Epithelial cell of umbilical artery (primary cell): Measurements from ENCODE around the gene PTCD3. TPM values are rescaled to one million over a fixed set of nuclear protein-coding genes. Genes with fewer than 3 reads are reported as not detected.

Experiments
- total RNA-seq: library from RNA; depleted of rRNA; stranded (reverse); fragments of >200 nt; gene quantifications from 2 replicates; pipeline ENCODE4 v1.2.3, GENCODE V29; 2014

The PTCD3 gene
- 52.9 and 145 TPM in 2 replicates for total RNA-seq

DNA sequence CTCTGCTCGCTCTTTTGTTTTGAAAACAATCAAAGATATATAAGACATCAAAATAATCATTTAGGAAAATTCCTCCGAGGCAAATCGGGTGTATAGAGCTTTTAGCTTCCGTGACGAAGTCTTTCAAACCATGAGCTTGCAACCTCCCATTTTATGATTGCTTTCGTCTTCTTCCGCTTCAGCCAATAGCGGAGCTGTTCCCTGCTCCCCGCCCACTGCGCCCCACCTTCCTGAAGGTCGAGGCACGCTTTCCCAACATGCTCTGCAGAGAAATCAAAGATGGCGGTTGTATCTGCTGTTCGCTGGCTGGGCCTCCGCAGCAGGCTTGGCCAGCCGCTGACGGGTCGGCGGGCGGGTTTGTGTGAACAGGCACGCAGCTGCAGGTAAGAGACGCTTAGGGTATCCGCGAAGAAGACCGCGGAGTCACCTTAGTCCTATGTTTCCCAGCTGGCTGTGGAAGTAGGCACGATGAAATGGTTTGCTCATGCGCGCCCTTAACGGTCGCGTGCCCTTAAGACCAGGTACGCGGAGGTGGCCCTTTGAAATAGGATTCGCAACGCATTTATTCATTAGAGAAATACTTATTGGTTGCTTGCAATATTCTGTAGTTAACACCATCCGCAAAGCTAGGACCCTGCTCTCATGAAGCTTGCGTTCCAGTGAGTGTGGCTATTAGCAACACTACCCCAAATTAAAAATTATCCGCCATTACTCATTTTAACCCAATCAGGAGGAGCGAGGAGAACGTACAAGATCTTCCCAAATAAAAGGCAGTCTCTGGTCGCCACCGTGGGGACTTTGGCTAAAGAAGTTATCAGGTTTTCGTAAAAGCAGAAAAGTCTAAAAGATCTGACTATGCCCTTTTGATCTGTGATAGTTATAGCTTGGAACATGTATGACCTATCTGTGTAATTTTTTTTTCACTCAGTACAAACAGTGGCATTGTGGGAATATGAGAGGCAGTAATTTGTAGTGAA, at the start of gene PTCD3:
Gene PTCD3, plus strand, starts transcription at position 267 of the 977 bp plus-strand sequence. Its CDS starts 13 bp downstream, at position 280.

DNA sequence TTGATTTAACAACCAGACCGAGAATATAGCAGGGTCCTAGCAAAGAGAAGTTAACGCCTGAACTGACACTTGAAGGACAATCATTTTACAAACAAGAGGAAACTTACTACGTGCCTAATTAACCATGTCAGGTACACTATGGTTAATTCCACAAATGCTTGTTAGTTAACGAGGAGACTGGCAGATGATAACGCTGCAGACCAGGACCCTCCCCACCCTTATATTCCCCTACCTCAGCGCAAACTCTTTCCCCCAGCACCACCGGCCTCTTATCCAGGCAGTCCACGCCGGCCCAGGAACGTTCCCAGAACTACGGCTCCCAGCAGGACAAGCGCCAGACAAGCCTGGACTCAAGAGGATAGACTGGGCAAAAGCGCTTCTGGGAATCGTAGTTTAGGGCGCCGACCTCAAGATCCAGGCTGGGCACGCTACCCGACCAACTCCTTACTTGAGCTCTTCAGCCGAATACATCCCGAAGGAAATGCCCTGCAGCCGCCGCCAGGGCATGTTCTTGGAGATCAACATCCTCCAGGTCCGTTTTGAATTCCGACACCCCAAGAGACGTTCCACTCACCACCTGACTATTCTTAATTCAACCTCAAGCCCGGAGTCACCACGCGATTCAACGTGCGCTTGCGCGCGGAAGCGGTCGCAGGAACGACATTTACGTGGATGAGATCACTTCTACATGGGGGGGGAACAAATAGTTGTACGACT, 625 bp upstream of the PTCD3 start, which contains the start of gene POLR1A:
Gene POLR1A, minus strand, starts transcription at position 635 of the 717 bp plus-strand sequence. Its CDS starts 110 bp downstream, at position 525.

Other genes starting within 250 kb of the PTCD3 start
- 13.3 and 33.1 TPM in 2 replicates for gene ST3GAL5, start 217.2 kb upstream of the PTCD3 start, total RNA-seq
- 10.1 and 31.3 TPM in 2 replicates for gene POLR1A, start 349 bp upstream of the PTCD3 start, total RNA-seq
- 58.5 and 67.5 TPM in 2 replicates for gene IMMT, start 89.2 kb downstream of the PTCD3 start, total RNA-seq
- gene MRPL35, start 93.2 kb downstream of the PTCD3 start, total RNA-seq, result 74.4 and 75.2 TPM in 2 replicates
- gene REEP1, start 231.4 kb downstream of the PTCD3 start, total RNA-seq, result under 0.01 TPM in 1 of 2 replicates, not detected in the other